ENCODE measurements around the gene ASB10.

DNA sequence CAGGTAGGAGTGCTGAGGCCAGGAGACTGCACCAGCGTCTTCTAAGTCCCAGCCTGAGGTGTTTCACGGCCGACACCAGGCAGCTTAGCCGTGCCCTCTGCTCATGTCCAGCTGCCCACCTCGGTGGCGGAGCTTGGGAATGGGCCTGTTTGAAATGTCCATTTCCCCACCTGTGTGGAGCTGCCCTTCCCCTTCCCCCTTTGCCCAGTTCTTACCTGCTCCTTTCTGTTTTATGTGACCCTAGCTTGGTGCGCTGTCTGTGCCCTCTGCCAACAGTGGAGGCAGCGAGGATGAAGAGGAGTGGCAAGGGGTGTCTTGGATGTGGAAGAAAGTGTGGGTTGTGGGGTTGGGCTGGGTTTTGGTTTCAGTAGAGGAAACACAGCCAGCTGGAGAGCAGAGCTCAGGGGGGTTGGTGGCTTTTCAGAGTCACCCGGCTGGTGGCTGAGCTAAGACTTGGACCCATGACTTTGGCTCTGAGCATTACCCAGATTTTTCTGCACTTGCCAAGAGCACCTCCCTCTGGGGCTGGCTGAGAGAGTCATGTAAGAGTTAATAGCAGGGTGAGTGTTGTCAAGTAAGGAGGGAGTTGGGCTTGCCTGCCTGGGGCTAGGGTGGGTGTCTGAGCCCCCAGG, 57.0 kb downstream of the ASB10 start:
- TF ChIP-seq, protein P1, sequence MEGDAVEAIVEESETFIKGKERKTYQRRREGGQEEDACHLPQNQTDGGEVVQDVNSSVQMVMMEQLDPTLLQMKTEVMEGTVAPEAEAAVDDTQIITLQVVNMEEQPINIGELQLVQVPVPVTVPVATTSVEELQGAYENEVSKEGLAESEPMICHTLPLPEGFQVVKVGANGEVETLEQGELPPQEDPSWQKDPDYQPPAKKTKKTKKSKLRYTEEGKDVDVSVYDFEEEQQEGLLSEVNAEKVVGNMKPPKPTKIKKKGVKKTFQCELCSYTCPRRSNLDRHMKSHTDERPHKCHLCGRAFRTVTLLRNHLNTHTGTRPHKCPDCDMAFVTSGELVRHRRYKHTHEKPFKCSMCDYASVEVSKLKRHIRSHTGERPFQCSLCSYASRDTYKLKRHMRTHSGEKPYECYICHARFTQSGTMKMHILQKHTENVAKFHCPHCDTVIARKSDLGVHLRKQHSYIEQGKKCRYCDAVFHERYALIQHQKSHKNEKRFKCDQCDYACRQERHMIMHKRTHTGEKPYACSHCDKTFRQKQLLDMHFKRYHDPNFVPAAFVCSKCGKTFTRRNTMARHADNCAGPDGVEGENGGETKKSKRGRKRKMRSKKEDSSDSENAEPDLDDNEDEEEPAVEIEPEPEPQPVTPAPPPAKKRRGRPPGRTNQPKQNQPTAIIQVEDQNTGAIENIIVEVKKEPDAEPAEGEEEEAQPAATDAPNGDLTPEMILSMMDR (conservative IDR thresholded peaks at IDR 0.05 in 1 of 2, IDR thresholded peaks at IDR 0.05 in 1 of 2; ENCODE audit: low read depth in 1 of 2, low read length in 2 of 2) = no peak
- TF ChIP-seq EZH2 (IDR thresholded peaks at IDR 0.05; ENCODE audit: low read length, missing control alignments) = no peak

Data from fibroblast of lung (primary cell).